Epithelial cell of prostate (primary cell): ENCODE data around the gene CLMN.
"Not testable (repeated sequence)": the region's sequence is repeated elsewhere in the genome, so short reads cannot be mapped to it uniquely, and the experiment has no call there.

Source experiments
- DNase-seq: peaks from one replicate; pipeline ENCODE4 v3.0.0-alpha.2; 2011; ENCODE audit warnings: low read depth, low spot score
- H3K27ac ChIP-seq: fragments of 450-650 bp; 2 replicates; pipeline ENCODE4 v1.5.1; 2017; ENCODE audit warnings: mild to moderate bottlenecking

The CLMN gene

DNA sequence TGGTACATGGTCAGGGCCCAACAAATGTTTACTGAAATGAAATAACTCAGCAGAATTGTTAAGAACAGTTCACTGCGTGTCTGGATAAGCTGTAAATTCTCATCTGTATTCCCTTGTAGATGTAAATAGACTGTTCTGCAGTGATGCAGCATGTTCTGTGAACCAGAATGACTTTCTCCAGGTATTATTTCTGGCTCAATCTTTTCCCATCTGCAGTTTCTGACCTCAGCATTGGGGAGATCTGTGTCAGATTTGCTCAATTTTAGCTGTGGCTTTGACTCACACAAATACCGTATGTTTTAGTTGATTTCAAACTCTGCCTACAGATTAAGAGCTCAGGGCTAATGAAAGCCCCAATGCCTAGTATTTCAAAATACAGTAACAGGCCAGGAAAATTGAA lies 113.2 kb downstream of the CLMN start:
- DNase-seq: no peak
- H3K27ac ChIP-seq: no peak overlapping the region

DNA sequence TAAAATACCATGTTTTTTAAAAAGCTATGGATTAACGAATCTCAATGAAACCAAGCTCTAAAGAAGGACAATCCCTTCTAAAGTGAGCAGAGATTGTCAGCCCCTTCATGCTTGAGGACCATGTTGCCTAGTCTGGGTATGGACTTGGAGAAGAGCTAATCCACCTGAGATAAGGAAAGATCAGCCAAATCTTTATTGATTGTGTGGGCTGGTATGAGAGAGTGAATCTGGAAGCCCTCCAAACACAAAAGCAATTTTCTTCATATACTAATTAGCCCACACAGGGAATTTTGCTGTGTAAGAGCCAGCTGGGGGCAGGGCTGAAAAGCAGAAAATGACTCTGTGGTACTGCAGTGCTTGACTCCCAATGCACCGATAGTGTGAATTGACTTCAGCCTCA lies 115.0 kb downstream of the CLMN start:
- no peak overlapping the region for H3K27ac ChIP-seq
- DNase-seq: no peak

DNA sequence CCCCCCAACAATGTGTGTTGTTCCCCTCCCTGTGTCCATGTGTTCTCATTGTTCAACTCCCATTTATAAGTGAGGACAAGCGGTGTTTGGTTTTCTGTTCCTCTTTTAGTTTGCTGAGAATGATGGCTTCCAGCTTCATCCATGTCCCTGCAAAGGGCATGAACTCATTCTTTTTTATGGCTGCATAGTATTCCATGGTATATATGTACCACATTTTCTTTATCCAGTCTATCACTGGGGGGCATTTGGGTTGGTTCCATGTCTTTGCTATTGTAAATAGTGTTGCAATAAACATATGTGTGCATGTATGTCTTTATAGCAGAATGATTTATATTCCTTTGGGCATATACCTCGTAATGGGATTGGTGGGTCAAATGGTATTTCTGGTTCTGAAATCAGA lies 118.0 kb downstream of the CLMN start:
- H3K27ac ChIP-seq: not testable (repeated sequence)

DNA sequence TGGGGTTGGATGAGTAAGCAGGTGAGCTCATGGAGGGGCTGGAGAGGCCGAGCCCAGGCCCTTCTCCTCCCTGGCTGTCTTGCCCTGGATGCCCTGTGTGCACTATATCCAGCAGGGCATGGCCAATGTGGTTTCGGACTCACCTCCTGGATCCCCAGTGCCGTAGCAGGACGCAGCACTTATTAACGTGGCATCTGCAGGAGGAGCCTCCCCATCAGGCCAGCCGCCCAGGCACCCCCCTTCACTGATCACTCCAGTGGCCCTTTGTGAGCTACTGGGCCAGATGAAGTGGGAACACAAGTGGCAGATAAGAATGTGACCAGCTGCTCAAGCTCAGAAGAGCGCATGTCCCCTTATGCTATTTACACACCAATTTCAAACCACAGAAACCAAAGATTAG lies 119.3 kb downstream of the CLMN start:
- DNase-seq: no peak
- no peak overlapping the region for H3K27ac ChIP-seq

More for the DNA sequence above, 118.0 kb downstream of the CLMN start:
- DNase-seq: not testable (repeated sequence)

DNA sequence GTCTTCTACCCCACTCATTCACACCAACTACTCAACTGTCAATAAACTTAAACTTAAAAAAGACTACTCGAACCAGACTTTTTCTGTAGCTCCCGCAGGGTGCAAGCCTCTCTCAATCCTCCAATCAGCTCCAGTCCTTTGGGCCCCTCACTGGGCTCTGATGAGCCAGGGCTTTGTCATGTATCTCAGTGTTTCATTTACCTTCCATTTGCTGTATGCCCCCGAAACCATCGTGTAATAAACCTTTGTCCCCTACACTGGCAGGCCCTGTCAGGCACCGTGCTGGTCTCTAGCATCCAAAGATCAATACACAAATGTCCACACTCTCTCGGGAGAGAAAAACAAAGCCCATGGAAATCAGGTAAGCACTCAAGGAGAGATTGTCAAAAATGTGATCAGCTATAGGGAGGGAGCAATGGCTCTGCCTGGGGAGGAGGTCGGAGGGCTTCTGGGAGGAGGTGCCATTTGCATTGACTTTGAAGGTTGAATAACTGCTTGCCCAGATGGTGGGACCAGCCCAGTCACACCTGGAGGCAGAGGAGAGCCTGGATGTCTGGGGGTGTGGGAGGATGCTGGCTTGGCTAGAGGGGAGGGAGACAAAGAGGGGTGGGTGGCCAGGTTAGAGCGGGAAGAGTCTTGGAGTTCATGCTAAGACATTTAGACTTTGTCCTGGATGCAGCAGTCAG lies 120.3 kb downstream of the CLMN start:
- no peak overlapping the region for H3K27ac ChIP-seq
- no peak for DNase-seq

DNA sequence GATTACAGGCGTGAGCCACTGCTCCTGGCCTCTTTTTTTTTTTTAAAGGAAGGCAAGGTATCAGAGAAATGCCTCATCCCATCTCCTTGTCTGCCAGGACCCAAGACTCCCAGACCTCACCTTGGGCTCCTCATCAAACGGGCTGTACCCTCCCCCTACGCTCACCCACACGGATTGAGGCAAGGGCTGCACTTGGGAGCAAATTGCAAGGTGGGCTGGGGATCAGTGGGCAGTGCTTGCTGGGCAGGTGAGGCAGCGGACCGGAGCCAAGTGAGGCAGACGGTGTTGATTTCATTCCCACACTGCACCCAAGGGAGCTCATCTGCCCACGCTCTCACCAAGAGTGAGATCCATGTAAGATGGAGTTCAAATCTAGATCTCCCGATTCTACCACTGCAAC lies 121.4 kb downstream of the CLMN start:
- H3K27ac ChIP-seq: no peak overlapping the region
- no peak for DNase-seq

DNA sequence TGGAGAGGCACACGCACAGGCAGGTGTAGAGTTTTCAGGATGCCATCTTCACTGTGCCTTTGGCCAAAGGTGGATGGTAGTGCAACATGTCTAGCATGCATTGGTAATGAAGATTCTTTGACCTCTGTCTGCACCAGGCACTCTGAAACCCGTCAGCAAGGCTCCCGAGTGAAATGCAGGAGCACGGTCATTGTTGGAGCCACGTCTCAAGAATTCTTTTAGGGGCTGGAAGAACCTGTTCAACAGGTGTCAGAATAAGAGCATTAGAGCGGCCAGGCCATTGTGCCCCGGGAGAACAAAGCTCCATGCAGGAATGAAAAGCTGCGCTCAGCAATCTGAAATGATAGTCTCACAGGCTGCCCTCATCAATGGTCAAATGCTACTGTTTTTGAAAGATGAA lies 122.2 kb downstream of the CLMN start:
- peak; percentile 12 for DNase-seq
- no peak overlapping the region for H3K27ac ChIP-seq

DNA sequence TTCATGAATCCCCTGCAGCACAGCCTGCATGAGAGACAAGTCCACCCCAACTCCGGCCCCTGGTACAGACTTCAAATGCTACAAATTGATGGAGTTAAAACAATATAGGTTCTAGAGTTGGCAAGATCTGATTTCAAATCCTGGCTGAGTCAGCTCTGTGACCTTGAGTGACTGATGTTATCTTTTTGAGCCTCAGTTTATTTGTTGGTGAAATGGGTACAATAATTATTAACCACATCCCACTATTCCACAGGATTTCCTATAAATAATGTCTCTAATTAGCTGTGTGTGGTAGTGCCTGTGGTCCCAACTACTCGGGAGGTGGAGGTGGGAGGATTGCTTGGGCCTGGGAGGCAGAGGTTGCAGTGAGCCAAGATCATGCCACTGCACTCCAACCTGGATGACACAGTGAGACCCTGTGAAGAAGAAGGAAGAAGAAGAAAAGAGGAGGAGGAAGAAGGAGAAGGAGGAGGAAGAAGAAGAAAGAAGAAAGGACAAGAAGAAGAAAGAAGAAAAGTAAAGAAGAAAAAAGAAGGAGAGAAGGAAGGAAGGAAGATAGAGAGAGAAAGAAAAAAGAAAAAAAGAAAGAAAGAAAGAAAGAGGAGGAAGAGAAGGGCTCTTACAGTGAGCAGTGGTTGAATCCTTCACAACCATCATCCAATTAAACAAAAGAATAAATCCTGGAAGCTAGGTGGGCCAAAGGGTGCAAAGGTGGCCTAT lies 122.7 kb downstream of the CLMN start:
- no peak overlapping the region for H3K27ac ChIP-seq
- DNase-seq: no peak

DNA sequence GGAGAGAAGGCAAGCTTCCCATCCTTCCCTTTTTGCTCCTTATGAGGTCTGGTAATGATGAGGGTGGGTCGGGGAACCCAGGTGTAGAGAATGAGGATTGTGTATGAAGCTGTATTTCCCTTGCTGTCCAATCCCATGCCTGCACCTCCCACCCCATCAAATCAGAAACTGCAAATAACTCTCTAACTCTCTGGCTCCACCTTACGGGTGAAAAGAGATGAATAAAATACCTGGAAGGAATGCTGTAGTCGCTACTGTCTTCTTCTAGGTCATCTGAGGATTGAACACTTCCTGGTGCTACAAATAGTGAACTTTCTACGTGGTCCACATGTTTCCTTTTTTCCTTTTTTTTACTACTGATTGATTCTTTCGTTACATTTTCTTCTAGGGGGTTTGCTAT lies 123.4 kb downstream of the CLMN start:
- H3K27ac ChIP-seq: no peak overlapping the region
- DNase-seq: no peak

DNA sequence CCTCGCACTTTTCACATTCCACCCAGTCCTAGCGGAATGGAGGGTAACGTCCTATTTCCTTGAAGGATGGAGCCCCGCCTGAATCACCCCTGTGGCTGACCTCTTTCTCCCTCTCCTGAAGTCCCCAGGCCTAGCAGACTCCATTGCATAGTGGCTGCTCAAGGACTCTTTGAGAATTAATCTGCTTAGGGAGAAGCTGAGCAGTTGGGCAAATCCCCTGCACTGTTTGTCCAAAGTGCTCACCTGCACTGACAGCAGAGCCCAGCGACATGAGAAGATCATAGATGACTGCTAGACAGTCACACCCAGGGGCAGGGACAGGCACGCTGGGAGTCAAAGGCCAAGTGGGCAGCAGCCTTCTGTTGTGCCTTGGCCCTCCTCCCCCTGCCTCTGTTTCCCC lies 124.7 kb downstream of the CLMN start:
- DNase-seq: no peak
- H3K27ac ChIP-seq: no peak overlapping the region

DNA sequence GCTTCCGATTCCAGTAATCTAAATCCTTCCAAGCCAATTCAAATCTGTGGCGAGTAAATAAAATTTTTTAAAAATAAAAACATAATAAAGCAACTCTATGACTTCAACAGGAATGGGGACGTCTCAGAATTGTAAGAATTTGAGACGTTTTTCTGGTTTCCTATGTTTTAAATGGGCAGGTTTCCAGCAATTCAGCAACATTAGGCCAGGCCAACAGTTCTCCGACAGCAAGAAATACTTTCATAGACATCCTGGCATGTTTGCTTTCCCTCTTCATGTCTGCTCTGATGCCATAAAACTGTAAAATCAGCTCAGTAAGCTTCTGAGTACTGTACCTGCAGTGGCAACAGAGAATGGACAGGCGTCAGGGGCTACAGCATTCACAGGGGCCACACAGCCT lies 126.6 kb downstream of the CLMN start:
- DNase-seq: no peak
- H3K27ac ChIP-seq: no peak overlapping the region

DNA sequence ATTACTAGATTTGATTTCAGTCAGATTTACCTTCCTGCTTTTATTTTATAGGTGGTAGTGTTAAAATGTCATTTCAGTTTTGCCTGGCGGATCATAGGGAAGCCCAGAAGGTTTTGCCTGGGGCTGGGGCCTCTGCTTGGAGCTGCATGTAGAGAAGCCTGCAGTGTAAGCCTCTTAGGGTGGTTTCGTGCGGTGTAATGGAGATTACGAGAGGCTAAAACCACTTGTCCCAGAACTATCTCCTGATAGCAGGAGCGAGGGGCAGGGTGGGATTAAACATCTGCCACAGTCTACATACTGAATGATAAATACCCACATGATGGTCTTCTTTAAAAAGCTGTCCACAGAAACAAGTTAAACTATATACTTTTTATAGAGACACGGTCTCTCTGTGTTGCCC lies 127.4 kb downstream of the CLMN start:
- no peak for DNase-seq

DNA sequence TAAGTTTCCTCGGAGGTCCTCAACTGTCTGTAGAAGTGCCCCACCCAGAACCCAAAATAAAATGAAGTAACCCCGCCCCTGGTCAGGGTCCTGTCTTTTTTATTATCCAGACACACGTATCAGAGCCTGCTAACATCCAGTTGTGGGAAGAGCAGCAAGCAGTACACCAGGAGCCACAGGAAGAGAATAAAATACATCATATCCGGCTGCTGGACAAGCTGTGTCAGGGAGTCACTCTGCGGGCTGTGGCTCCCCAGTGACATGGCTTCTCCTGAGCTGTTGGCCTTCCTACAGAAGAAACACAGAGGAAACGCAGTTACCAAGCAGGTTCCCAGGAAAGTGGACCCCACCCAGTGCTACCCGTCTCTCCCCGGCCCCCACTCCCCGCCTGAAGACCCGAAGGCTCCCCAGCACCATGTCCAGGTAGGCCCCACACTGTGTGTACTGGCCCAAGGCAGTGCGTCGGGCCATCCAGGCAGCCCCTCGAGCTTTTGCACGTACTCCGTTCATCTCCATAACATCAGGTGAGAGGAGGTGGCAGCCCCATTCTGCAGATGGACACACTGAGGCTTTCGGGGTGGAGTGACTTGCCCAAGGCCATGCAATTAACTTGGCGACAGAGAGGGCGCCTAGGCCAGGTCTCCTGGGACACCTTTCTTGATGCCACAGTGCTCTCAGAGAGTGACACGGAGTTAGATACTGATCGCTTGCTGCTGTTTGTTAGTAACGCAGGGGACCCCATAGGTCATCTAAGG lies 128.1 kb downstream of the CLMN start:
- H3K27ac ChIP-seq: no peak overlapping the region

More for the DNA sequence above, 127.4 kb downstream of the CLMN start:
- no peak overlapping the region for H3K27ac ChIP-seq

DNA sequence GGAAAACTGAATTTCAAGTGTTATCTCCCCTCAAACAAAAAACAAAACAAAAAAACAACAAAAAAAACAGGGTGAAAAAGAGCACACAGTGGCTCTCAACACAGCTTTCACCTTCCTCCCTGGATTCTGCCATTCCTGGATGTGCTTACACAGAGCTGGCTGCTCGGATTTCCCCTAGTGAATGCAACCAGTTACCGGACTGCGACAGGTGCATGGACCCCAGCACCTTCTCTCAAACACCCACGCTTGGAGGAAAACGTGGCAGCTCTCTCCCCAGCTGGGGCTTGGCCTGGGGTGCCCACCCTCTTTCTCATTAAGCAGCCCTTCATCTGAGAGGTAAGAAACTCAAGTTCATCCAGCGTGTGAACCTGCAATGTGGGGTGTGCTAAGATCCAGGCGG lies 128.9 kb downstream of the CLMN start:
- H3K27ac ChIP-seq: no peak overlapping the region
- DNase-seq: no peak

More for the DNA sequence above, 128.1 kb downstream of the CLMN start:
- DNase-seq: no peak

DNA sequence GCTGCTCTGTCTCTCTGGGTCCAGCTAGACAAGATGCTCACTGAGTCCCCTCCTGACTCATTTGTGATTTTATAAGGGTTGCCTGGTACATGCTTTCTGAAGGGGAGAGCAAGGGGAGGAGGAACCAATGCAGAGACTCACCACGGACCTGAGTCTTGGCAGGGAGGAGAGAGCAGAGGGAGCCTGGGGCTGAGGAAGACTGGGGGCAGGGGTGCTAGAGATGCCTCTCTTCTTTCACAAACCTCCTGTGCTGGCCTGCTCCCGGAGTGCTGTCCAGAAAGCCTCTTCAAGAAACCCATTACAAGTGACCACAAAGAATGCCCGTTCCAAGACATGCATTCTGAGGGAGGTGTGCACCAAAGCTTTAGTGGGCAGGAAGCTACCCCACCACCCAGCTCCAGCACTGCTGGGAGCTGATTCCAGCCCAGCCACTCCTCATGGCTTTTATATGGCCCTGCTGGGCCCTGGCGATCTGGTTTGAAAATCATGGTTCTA lies 129.3 kb downstream of the CLMN start:
- no peak for DNase-seq
- no peak overlapping the region for H3K27ac ChIP-seq

DNA sequence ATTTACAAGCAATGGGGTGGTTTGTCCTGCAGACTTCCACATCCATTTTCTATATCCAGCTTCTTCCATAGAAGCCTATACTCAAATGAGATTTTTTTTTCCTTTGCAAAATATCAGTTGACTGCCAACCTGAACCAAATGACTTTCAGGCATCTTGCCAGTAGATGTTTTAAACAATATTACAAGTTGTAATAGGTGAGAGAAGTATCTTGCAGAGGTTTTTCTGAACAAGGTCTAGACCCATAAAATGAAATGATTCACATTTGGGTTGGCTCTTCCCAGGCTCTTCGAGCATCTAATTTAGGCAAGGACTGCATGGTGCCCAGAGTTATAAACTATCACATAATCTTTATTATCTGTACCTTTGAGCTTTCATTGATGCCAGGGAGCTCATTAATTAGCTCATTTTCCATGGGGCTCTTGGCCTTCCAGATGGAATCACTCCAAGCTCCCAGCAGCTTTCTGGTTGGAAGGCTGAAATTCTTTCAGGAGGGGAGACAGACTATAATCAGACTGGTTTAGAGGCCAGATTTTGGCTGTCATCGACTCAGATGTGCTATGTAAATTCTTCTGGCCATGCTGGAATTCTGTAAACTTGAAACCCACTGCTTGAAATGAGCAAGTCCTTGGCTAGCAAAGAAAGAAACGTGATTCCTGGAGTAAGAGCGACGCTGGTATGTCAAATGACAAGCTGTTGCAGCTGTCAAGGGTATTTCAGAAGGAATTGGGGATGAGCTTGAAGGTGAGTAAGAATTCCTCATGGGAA lies 130.2 kb downstream of the CLMN start:
- H3K27ac ChIP-seq: no peak overlapping the region
- no peak for DNase-seq

DNA sequence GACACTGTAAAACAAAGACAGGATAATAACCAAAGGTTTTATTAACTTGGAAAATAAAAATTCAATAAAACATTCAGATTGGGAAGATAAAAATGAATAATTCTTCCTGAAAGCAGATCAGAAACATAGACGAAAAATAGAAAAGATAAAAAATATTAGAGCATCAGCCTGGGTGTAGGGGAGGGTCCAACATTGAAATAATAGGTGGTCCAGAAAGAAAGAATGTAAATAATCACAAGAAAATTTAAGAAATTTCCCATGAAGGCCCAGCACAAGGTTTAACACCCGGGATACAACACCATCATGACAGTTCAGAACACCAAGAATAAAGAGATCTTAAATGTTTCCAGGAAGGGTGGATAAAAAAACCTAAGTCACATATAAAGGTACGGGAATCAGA lies 131.3 kb downstream of the CLMN start:
- DNase-seq: no peak
- H3K27ac ChIP-seq: no peak overlapping the region

DNA sequence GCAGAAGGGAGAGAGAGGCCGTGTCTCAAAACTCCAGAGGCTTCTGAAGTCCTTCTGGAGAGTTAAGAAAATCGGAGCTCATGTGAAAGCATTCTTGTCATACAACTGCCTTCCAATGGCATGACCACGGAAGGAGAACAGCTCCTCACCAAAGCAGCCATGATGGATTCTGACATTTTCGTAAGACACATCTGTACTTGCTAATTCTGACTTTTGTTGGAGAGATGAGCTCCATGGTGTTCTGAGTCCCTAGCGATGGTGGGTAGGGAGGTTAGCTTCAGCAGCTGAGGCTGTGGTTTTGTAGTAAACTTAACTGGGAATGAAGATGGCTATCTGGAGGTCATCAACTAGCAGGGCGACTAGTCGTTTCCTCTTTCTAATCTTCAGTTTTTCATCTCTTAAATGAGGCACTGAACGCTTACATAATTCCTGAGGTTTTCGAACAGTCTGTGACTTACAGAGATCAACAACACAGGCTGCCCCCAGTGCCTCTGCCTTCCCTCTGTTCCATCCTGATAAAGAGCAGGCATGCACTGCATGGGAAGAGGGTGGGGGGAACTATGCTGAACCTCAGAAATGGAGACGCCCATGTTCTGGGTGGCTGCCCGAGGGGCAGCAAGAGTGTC lies 133.8 kb downstream of the CLMN start:
- H3K27ac ChIP-seq: no peak overlapping the region
- DNase-seq: no peak

DNA sequence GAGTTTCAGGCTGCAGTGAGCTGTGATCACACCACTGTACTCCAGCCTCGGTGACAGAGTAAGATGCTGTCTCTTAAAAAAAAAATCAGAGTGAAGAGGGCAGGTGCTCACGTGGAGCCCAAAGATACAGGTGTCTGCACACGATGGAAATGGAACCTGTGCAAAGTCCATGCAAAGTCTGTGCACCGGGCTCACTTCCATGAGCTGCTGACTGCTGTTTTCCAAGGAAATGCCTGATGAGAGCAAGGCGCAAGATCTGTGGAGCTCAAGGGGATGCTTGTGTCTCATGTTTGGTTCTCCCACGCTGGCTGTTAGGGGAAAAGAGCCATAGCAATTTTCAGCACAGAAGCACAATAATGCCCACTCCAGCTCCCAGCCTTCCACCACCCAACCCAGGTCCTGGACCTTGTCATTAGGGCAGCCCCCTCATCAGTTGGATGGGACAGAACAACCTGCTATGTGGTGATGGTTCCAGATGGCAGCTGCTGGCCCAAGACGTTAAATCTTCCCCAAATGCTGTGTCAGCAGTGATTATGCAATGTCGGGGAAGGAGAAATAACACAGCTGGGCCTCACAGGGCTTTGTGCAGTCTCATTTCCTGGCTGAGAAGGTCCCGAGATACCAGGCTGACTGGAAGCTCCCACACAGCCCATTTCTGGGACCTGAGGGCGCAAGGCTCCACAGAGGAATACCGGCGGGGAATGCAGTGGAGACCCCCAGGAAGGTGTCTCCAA lies 134.5 kb downstream of the CLMN start:
- no peak overlapping the region for H3K27ac ChIP-seq
- no peak for DNase-seq
